GM12878 (cell line): ENCODE measurements around the gene SLC15A5. TPM values are rescaled to one million over a fixed set of nuclear protein-coding genes. Genes with fewer than 3 reads are reported as not detected.

Source experiments
- ATAC-seq: fragments of 200-7000 bp; cut with Tn5 transposase; 3 replicates; pipeline ENCODE4 v1.9.1; 2020; ENCODE audit warnings: mild to moderate bottlenecking, moderate library complexity
- BruUV-seq: library from RNA; stranded (reverse); fragments of 400-500 nt; replicated peaks from 2 replicates; lab custom pipeline; 2021; lab: Mats Ljungman, UMichigan
- CTCF ChIA-PET: fragments of 300-600 bp; sonication (Branson Sonifier 250); formaldehyde crosslinking; extraction: SDS; loops from one replicate; lab custom pipeline; 2021; ENCODE audit warnings: inconsistent platforms; lab: Yijun Ruan, JAX
- POLR2A ChIA-PET: fragments of 350-600 bp; formaldehyde crosslinking; extraction: SDS; loops from one replicate; lab custom pipeline; 2021; ENCODE audit warnings: inconsistent platforms; lab: Charles Lee
- RAD21 ChIA-PET: fragments of 300-600 bp; sonication (Branson Sonifier 250); formaldehyde crosslinking; loops from one replicate; lab custom pipeline; 2023; ENCODE audit warnings: antibody characterized with exemption; ENCODE audit not compliant: unreplicated experiment; lab: Charles Lee
- SMC1A ChIA-PET: fragments of 300-600 bp; sonication (Branson Sonifier 250); formaldehyde crosslinking; loops from one replicate; lab custom pipeline; 2023; ENCODE audit not compliant: unreplicated experiment, uncharacterized antibody; lab: Charles Lee
- DNase-seq: peaks from one replicate; pipeline ENCODE4 v3.0.0-alpha.2; 2011; ENCODE audit warnings: low read depth, low spot score
- FAIRE-seq: peaks from 3 replicates; lab custom pipeline; 2011; peaks lifted over from hg19 to GRCh38; lab: Jason Lieb, UNC
- H2AFZ ChIP-seq: 2 replicates; pipeline ENCODE4 v1.6.0; 2011; ENCODE audit warnings: low read depth, low read length, control low read depth; ENCODE audit not compliant: control insufficient read depth
- H3K27ac ChIP-seq: 2 replicates; pipeline ENCODE4 v1.5.1; 2011; ENCODE audit warnings: control low read depth; ENCODE audit not compliant: control insufficient read depth, insufficient read depth
- H3K27me3 ChIP-seq, 2 experiments: replicated peaks in 1 of 2; 2 replicates each; pipeline versions ENCODE4 v1.6.0 to v1.6.1; 2011; ENCODE audit warnings: low read length in 1 of 2; ENCODE audit not compliant: control insufficient read depth in 2 of 2, insufficient read depth in 2 of 2
- H3K36me3 ChIP-seq, 2 experiments: 2 replicates each; pipeline ENCODE4 v1.5.1; 2011; ENCODE audit warnings: low read length in 1 of 2; ENCODE audit not compliant: control insufficient read depth in 2 of 2, insufficient read depth in 2 of 2
- H3K4me1 ChIP-seq: 2 replicates; pipeline ENCODE4 v1.6.1; 2011; ENCODE audit warnings: mild to moderate bottlenecking, low read length, moderate library complexity, mixed read lengths; ENCODE audit not compliant: control insufficient read depth, insufficient read depth
- H3K4me2 ChIP-seq: 2 replicates; pipeline ENCODE4 v1.6.0; 2011; ENCODE audit warnings: control low read depth; ENCODE audit not compliant: control insufficient read depth, insufficient read depth
- H3K4me3 ChIP-seq: fragments of 200-600 bp; sonication (generic); 2 replicates; pipeline ENCODE4 v1.5.1; 2016
- H3K79me2 ChIP-seq: 2 replicates; pipeline ENCODE4 v1.6.0; 2011; ENCODE audit warnings: low read length; ENCODE audit not compliant: control insufficient read depth, insufficient read depth
- H3K9ac ChIP-seq: 2 replicates; pipeline ENCODE4 v1.8.0; 2011; ENCODE audit warnings: low read length, control low read depth, mixed read lengths; ENCODE audit not compliant: control insufficient read depth, insufficient read depth
- H3K9me3 ChIP-seq: replicated peaks from 3 replicates; pipeline ENCODE4 v1.5.1; 2011; ENCODE audit warnings: mild to moderate bottlenecking, low read length; ENCODE audit not compliant: control insufficient read depth, insufficient read depth
- H4K20me1 ChIP-seq: 2 replicates; pipeline ENCODE4 v1.6.0; 2011; ENCODE audit not compliant: control insufficient read depth, insufficient read depth
- BRCA1 ChIP-seq: IDR thresholded peaks from 2 replicates; pipeline ENCODE4 v1.6.1; 2011; ENCODE audit warnings: low read depth, low read length, improper control_type of control experiment
- E4F1 ChIP-seq: fragments of 450-650 bp; IDR thresholded peaks from 2 replicates; pipeline ENCODE4 v1.6.1; 2018; ENCODE audit warnings: borderline replicate concordance, mild to moderate bottlenecking; ENCODE audit not compliant: partially characterized antibody
- FOXM1 ChIP-seq: IDR thresholded peaks from 2 replicates; pipeline ENCODE4 v1.6.1; 2012; ENCODE audit warnings: low read depth, mild to moderate bottlenecking, inconsistent platforms, low read length, moderate library complexity
- HDAC6 ChIP-seq: fragments of 200-600 bp; sonication (generic); IDR thresholded peaks from one replicate; pipeline ENCODE4 v1.8.0; 2017; ENCODE audit warnings: antibody characterized with exemption; ENCODE audit not compliant: unreplicated experiment
- NBN ChIP-seq: fragments of 450-650 bp; IDR thresholded peaks from 2 replicates; pipeline ENCODE4 v1.6.1; 2016
- PKNOX1 ChIP-seq: fragments of 450-650 bp; IDR thresholded peaks from 2 replicates; pipeline ENCODE4 v1.6.1; 2016; ENCODE audit warnings: mild to moderate bottlenecking
- TAF1 ChIP-seq: IDR thresholded peaks from 2 replicates; pipeline ENCODE4 v1.6.1; 2011; ENCODE audit warnings: mild to moderate bottlenecking, low read depth, low read length, borderline replicate concordance
- ZBTB33 ChIP-seq: fragments of 450-650 bp; IDR thresholded peaks from 2 replicates; pipeline ENCODE4 v1.6.1; 2017; ENCODE audit warnings: mild to moderate bottlenecking
- ZNF274 ChIP-seq: IDR thresholded peaks from one replicate; pipeline ENCODE4 v1.8.0; 2011; ENCODE audit not compliant: insufficient read length, insufficient read depth
- ZNF622 ChIP-seq: fragments of 450-650 bp; IDR thresholded peaks from 2 replicates; pipeline ENCODE4 v1.6.1; 2017; ENCODE audit warnings: mild to moderate bottlenecking, inconsistent platforms
- WGBS: methylation state at CpG from one replicate; pipeline ENCODE4 v1.1.6; 2016; ENCODE audit warnings: low lambda C conversion rate; ENCODE audit not compliant: insufficient replicate concordance, insufficient coverage; ENCODE audit errors: missing lambda C conversion rate; 5-methylcytosine and 5-hydroxymethylcytosine counted together
- in situ Hi-C: fragments of 300-500 bp; cut with MboI; formaldehyde crosslinking; loops from 9 replicates; pipeline ENCODE4 v1.14.3; 2018; ENCODE audit warnings: mixed read lengths
- intact Hi-C: fragments of 100-400 bp; cut with micrococcal nuclease; formaldehyde crosslinking; loops from one replicate; pipeline ENCODE4 v1.14.2; 2022; ENCODE audit not compliant: unreplicated experiment
- polyA plus RNA-seq, 11 experiments: library from polyadenylated mRNA; depleted of rRNA in 4 of 11; unstranded in 6 of 11; stranded (reverse) in 5 of 11; fragments of >200 nt; fragmentation: Nextera tagmentation in 4 of 11; fragmentation: Illumina TruSeq in 1 of 11; extraction: Ambion mirVana in 4 of 11; extraction: Trizol in 1 of 11; gene quantifications; 1 replicate in 1 of 11; 2 replicates in 10 of 11; pipeline versions ENCODE4 v1.2.1 to v1.2.3, GENCODE V29; 2011 to 2016; ENCODE audit warnings: inconsistent platforms in 2 of 11, missing spikeins in 2 of 11, low read depth in 1 of 11
- total RNA-seq, 4 experiments: library from RNA; depleted of rRNA in 3 of 4; stranded (reverse); fragments of >200 nt in 3 of 4; fragmentation: Illumina TruSeq in 1 of 4; extraction: Trizol in 1 of 4; gene quantifications; 2 replicates each; pipeline versions ENCODE4 v1.2.1 to v1.2.3, GENCODE V29; 2013 to 2021
- TF ChIP-seq, protein P1 (sequence below): fragments of 150-350 bp; IDR thresholded peaks from 2 replicates; pipeline ENCODE4 v1.6.1; 2016; ENCODE audit warnings: low read depth, low read length

The SLC15A5 gene
- total and polyA plus RNA-seq, 10 of the 15 experiments (the other 5 are each of a cell fraction or from before 2014, with no cell fraction given) = not detected

- Histone ChIP-seq H3K4me1 (no peaks in the 10 kb centered on the region), H3K4me2 (no peak overlapping the region), H3K27me3 (no peaks in the 10 kb centered on the region), H3K9ac (no peak overlapping the region), H3K4me3 (no peak overlapping the region), H2AFZ (no peak overlapping the region), H3K9me3 (no peaks in the 10 kb centered on the region), H3K79me2 (no peaks in the 10 kb centered on the region), H3K36me3 (no peaks in the 10 kb centered on the region), H4K20me1 (no peaks in the 10 kb centered on the region), H3K27ac (no peak overlapping the region)
- FAIRE-seq (no peak), DNase-seq (no peak), ATAC-seq (no peak)
- ChIA-PET POLR2A (no interaction called here), SMC1A (no interaction called here), RAD21 (no interaction called here), CTCF (no interaction called here)
- in situ Hi-C loops = no loop called here
- intact Hi-C loops = no loop called here
- TF ChIP-seq, protein P1, sequence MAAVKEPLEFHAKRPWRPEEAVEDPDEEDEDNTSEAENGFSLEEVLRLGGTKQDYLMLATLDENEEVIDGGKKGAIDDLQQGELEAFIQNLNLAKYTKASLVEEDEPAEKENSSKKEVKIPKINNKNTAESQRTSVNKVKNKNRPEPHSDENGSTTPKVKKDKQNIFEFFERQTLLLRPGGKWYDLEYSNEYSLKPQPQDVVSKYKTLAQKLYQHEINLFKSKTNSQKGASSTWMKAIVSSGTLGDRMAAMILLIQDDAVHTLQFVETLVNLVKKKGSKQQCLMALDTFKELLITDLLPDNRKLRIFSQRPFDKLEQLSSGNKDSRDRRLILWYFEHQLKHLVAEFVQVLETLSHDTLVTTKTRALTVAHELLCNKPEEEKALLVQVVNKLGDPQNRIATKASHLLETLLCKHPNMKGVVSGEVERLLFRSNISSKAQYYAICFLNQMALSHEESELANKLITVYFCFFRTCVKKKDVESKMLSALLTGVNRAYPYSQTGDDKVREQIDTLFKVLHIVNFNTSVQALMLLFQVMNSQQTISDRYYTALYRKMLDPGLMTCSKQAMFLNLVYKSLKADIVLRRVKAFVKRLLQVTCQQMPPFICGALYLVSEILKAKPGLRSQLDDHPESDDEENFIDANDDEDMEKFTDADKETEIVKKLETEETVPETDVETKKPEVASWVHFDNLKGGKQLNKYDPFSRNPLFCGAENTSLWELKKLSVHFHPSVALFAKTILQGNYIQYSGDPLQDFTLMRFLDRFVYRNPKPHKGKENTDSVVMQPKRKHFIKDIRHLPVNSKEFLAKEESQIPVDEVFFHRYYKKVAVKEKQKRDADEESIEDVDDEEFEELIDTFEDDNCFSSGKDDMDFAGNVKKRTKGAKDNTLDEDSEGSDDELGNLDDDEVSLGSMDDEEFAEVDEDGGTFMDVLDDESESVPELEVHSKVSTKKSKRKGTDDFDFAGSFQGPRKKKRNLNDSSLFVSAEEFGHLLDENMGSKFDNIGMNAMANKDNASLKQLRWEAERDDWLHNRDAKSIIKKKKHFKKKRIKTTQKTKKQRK = no peak
- TF ChIP-seq PKNOX1 (no peak), HDAC6 (no peak), ZBTB33 (no peak), E4F1 (no peak), FOXM1 (no peak), ZNF274 (no peak), ZNF622 (no peak), NBN (no peak), BRCA1 (no peak), TAF1 (no peak)
- BruUV-seq = no TSS peak
- 6% methylated on average over 2 of the region's 2 CpGs for WGBS
These were observed 127.2 kb downstream of the SLC15A5 start for GRCh38 chr12:16150276-16150675.
